Keratinocyte (primary cell): ENCODE data around the gene WNT7B. TPM values are rescaled to one million over a fixed set of nuclear protein-coding genes. Genes with fewer than 3 reads are reported as not detected.

Experiments used
- DNase-seq: peaks from one replicate; pipeline ENCODE4 v3.0.0-alpha.2; 2011; ENCODE audit warnings: low read depth, missing footprints, low spot score
- FAIRE-seq: peaks from 2 replicates; lab custom pipeline; 2011; peaks lifted over from hg19 to GRCh38; lab: Jason Lieb, UNC
- H2AFZ ChIP-seq: 2 replicates; pipeline ENCODE4 v1.6.0; 2012; ENCODE audit warnings: low read length, control low read depth, inconsistent platforms; ENCODE audit not compliant: control insufficient read depth
- H3K27ac ChIP-seq: 2 replicates; pipeline ENCODE4 v1.5.1; 2011; ENCODE audit warnings: low read length; ENCODE audit not compliant: control insufficient read depth, insufficient read depth
- H3K27me3 ChIP-seq: 3 replicates; pipeline ENCODE4 v1.6.0; 2011; ENCODE audit warnings: low read length; ENCODE audit not compliant: control insufficient read depth, insufficient read depth; ENCODE audit errors: extremely low read depth
- H3K36me3 ChIP-seq, 2 experiments: 2 replicates in 1 of 2; 3 replicates in 1 of 2; pipeline ENCODE4 v1.5.1; 2011; ENCODE audit warnings: low read length in 2 of 2, mild to moderate bottlenecking in 1 of 2; ENCODE audit not compliant: control insufficient read depth in 2 of 2, insufficient read depth in 2 of 2; ENCODE audit errors: extremely low read depth in 1 of 2
- H3K4me1 ChIP-seq: 3 replicates; pipeline ENCODE4 v1.5.1; 2011; ENCODE audit warnings: low read length; ENCODE audit not compliant: control insufficient read depth, insufficient read depth; ENCODE audit errors: extremely low read depth
- H3K4me2 ChIP-seq: 3 replicates; pipeline ENCODE4 v1.6.0; 2011; ENCODE audit warnings: low read depth, low read length; ENCODE audit not compliant: control insufficient read depth, insufficient read depth; ENCODE audit errors: extremely low read depth
- H3K4me3 ChIP-seq, 3 experiments: fragments of 200-600 bp in 1 of 3; sonication (generic) in 1 of 3; 2 replicates in 2 of 3; 3 replicates in 1 of 3; pipeline ENCODE4 v1.5.1; 2011 to 2016; ENCODE audit warnings: low read length in 3 of 3, mild to moderate bottlenecking in 3 of 3, control low read depth in 2 of 3, inconsistent platforms in 1 of 3, low read depth in 1 of 3, mixed read lengths in 1 of 3, mixed run types in 1 of 3, moderate library complexity in 1 of 3; ENCODE audit not compliant: control insufficient read depth in 2 of 3, insufficient read depth in 2 of 3; ENCODE audit errors: extremely low read depth in 1 of 3
- H3K79me2 ChIP-seq: 2 replicates; pipeline ENCODE4 v1.6.0; 2012; ENCODE audit warnings: low read length; ENCODE audit not compliant: control insufficient read depth, insufficient read depth
- H3K9ac ChIP-seq: 3 replicates; pipeline ENCODE4 v1.6.0; 2011; ENCODE audit warnings: low read length; ENCODE audit not compliant: control insufficient read depth, insufficient read depth; ENCODE audit errors: extremely low read depth
- H3K9me1 ChIP-seq: 3 replicates; pipeline ENCODE4 v1.6.0; 2011; ENCODE audit warnings: low read length; ENCODE audit not compliant: control insufficient read depth, insufficient read depth; ENCODE audit errors: extremely low read depth
- H3K9me3 ChIP-seq: 2 replicates; pipeline ENCODE4 v1.5.1; 2012; ENCODE audit warnings: low read depth, low read length; ENCODE audit not compliant: control insufficient read depth
- H4K20me1 ChIP-seq: 3 replicates; pipeline ENCODE4 v1.6.0; 2011; ENCODE audit warnings: low read length; ENCODE audit not compliant: control insufficient read depth, insufficient read depth; ENCODE audit errors: extremely low read depth
- EZH2 ChIP-seq: IDR thresholded peaks from one replicate; pipeline ENCODE4 v1.6.1; 2012; ENCODE audit warnings: inconsistent platforms, mild to moderate bottlenecking, low read length, moderate library complexity
- dilution Hi-C: fragments of 300-500 bp; cut with MboI; formaldehyde crosslinking; loops from one replicate; pipeline ENCODE4 v1.7.0; 2020; ENCODE audit warnings: low sequenced_read_pairs; ENCODE audit not compliant: extremely low pct_ligation_motif_present
- polyA plus RNA-seq, 5 experiments: library from polyadenylated mRNA; depleted of rRNA in 3 of 5; stranded (reverse) in 3 of 5; stranded (forward) in 1 of 5; unstranded in 1 of 5; fragments of >200 nt; gene quantifications; 1 replicate in 1 of 5; 2 replicates in 3 of 5; 3 replicates in 1 of 5; pipeline versions ENCODE4 v1.2.1 to v1.2.3, GENCODE V29; 2011 to 2012; ENCODE audit warnings: missing spikeins in 2 of 5, low read depth in 1 of 5, low replicate concordance in 1 of 5
- TF ChIP-seq, protein P1 (sequence below), 3 experiments: IDR thresholded peaks in 1 of 3; conservative IDR thresholded peaks in 1 of 3; optimal IDR thresholded peaks in 1 of 3; 2 replicates in 2 of 3; 3 replicates in 1 of 3; pipeline versions ENCODE3 to v1.5.1; 2011; ENCODE audit warnings: low read length in 3 of 3, mild to moderate bottlenecking in 3 of 3, moderate library complexity in 2 of 3, control low read depth in 1 of 3, inconsistent platforms in 1 of 3; ENCODE audit not compliant: insufficient read depth in 2 of 3; ENCODE audit errors: extremely low read depth in 1 of 3

Gene WNT7B
- polyA plus RNA-seq, 1 donor (not counting 4 experiments of a cell fraction or from before 2014, with no cell fraction given) = 1.7 TPM

- no peak overlapping the region for H3K9ac ChIP-seq
- FAIRE-seq (no peak), DNase-seq (no peak)
- H3K9me1 ChIP-seq = no peaks in the 10 kb centered on the region
- peaks cover 10% of the 10 kb centered on the region for H3K27me3 ChIP-seq
- dilution Hi-C loops = no loop called here
- no peaks in the 10 kb centered on the region for H4K20me1 ChIP-seq
- H3K36me3 ChIP-seq = no peaks in the 10 kb centered on the region
- no peaks in the 10 kb centered on the region for H3K79me2 ChIP-seq
- H3K4me3 ChIP-seq = no peak overlapping the region
- H3K4me2 ChIP-seq = no peak overlapping the region
- peaks cover 3% of the 10 kb centered on the region for H3K4me1 ChIP-seq
- no peak overlapping the region for H3K27ac ChIP-seq
- H3K9me3 ChIP-seq = no peaks in the 10 kb centered on the region
- H2AFZ ChIP-seq = no peak overlapping the region
- no peak for TF ChIP-seq EZH2
- TF ChIP-seq, protein P1, sequence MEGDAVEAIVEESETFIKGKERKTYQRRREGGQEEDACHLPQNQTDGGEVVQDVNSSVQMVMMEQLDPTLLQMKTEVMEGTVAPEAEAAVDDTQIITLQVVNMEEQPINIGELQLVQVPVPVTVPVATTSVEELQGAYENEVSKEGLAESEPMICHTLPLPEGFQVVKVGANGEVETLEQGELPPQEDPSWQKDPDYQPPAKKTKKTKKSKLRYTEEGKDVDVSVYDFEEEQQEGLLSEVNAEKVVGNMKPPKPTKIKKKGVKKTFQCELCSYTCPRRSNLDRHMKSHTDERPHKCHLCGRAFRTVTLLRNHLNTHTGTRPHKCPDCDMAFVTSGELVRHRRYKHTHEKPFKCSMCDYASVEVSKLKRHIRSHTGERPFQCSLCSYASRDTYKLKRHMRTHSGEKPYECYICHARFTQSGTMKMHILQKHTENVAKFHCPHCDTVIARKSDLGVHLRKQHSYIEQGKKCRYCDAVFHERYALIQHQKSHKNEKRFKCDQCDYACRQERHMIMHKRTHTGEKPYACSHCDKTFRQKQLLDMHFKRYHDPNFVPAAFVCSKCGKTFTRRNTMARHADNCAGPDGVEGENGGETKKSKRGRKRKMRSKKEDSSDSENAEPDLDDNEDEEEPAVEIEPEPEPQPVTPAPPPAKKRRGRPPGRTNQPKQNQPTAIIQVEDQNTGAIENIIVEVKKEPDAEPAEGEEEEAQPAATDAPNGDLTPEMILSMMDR (optimal IDR thresholded peaks at IDR 0.05 in 1 of 3, IDR thresholded peaks at IDR 0.05 in 1 of 3, conservative IDR thresholded peaks at IDR 0.05 in 1 of 3; ENCODE audit: extremely low read depth in 1 of 3, insufficient read depth in 2 of 3, low read length in 3 of 3) = no peak
Observed at GRCh38 chr22:45889539-45890350, 87.2 kb downstream of the WNT7B start.

GRCh38 chr22:45889093-45889538 is 87.8 kb downstream of the WNT7B start:
- H3K27ac ChIP-seq = no peak overlapping the region
- H2AFZ ChIP-seq = no peak overlapping the region
- TF ChIP-seq, protein P1 (optimal IDR thresholded peaks at IDR 0.05 in 1 of 3, IDR thresholded peaks at IDR 0.05 in 1 of 3, conservative IDR thresholded peaks at IDR 0.05 in 1 of 3; ENCODE audit: extremely low read depth in 1 of 3, insufficient read depth in 2 of 3, low read length in 3 of 3) = no peak
- no peak for TF ChIP-seq EZH2
- peaks cover 3% of the 10 kb centered on the region for H3K4me1 ChIP-seq
- FAIRE-seq (no peak), DNase-seq (no peak)
- no peak overlapping the region for H3K9ac ChIP-seq
- H4K20me1 ChIP-seq = no peaks in the 10 kb centered on the region
- no peaks in the 10 kb centered on the region for H3K79me2 ChIP-seq
- H3K36me3 ChIP-seq = no peaks in the 10 kb centered on the region
- H3K9me3 ChIP-seq = no peaks in the 10 kb centered on the region
- H3K9me1 ChIP-seq = no peaks in the 10 kb centered on the region
- H3K4me2 ChIP-seq = no peak overlapping the region
- peaks cover 10% of the 10 kb centered on the region for H3K27me3 ChIP-seq
- H3K4me3 ChIP-seq = no peak overlapping the region
- dilution Hi-C loops = no loop called here
